ENCODE measurements around the gene TRMT11. TPM values are rescaled to one million over a fixed set of nuclear protein-coding genes. Genes with fewer than 3 reads are reported as not detected.
"Not testable (repeated sequence)": the region's sequence is repeated elsewhere in the genome, so short reads cannot be mapped to it uniquely, and the experiment has no call there.

TRMT11 gene
- total RNA-seq, 1 donor from 2014 or later = 27.9 TPM

GRCh38 chr6:125949069-125949468 lies 37.3 kb upstream of the TRMT11 start:
- Mint-ChIP-seq H3K4me3 (no peak overlapping the region), H3K27ac (no peak overlapping the region), H3K4me1 (ENCODE audit: low read depth) (peaks cover 12% of the 10 kb centered on the region), H3K27me3 (ENCODE audit: insufficient read depth) (peaks cover 1% of the 10 kb centered on the region), H3K9me3 (no peaks in the 10 kb centered on the region), H3K36me3 (ENCODE audit: low read depth) (no peaks in the 10 kb centered on the region)
- intact Hi-C loops (cut with micrococcal nuclease) = no loop called here
- no peak for DNase-seq (ENCODE audit: low spot score)

GRCh38 chr6:125950293-125950692 lies 36.0 kb upstream of the TRMT11 start:
- no peak overlapping the region for H3K4me3 Mint-ChIP-seq
- DNase-seq (ENCODE audit: low spot score) = no peak
- peaks cover 1% of the 10 kb centered on the region for H3K27me3 Mint-ChIP-seq (ENCODE audit: insufficient read depth)
- intact Hi-C loops (cut with micrococcal nuclease) = no loop called here
- no peaks in the 10 kb centered on the region for H3K36me3 Mint-ChIP-seq (ENCODE audit: low read depth)
- H3K9me3 Mint-ChIP-seq = no peaks in the 10 kb centered on the region
- peaks cover 7% of the 10 kb centered on the region for H3K4me1 Mint-ChIP-seq (ENCODE audit: low read depth)
- H3K27ac Mint-ChIP-seq = no peak overlapping the region

- H3K4me1 Mint-ChIP-seq (ENCODE audit: low read depth); DNase-seq (ENCODE audit: low spot score); intact Hi-C loops (cut with micrococcal nuclease); H3K36me3 Mint-ChIP-seq (ENCODE audit: low read depth); H3K9me3 Mint-ChIP-seq; H3K27me3 Mint-ChIP-seq (ENCODE audit: insufficient read depth); H3K4me3 Mint-ChIP-seq; H3K27ac Mint-ChIP-seq: not testable (repeated sequence)
Measured at GRCh38 chr6:125950716-125951115, 35.6 kb upstream of the TRMT11 start.

- intact Hi-C loops (cut with micrococcal nuclease) = no loop called here
- Mint-ChIP-seq H3K9me3 (no peaks in the 10 kb centered on the region), H3K27ac (no peak overlapping the region), H3K27me3 (ENCODE audit: insufficient read depth) (peaks cover 1% of the 10 kb centered on the region), H3K36me3 (ENCODE audit: low read depth) (no peaks in the 10 kb centered on the region), H3K4me1 (ENCODE audit: low read depth) (peaks cover 7% of the 10 kb centered on the region), H3K4me3 (no peak overlapping the region)
- DNase-seq (ENCODE audit: low spot score) = no peak
Measured at GRCh38 chr6:125951323-125951722, 35.0 kb upstream of the TRMT11 start.

- intact Hi-C loops (cut with micrococcal nuclease) = no loop called here
- peaks cover 5% of the 10 kb centered on the region for H3K4me1 Mint-ChIP-seq (ENCODE audit: low read depth)
- DNase-seq (ENCODE audit: low spot score) = no peak
- H3K36me3 Mint-ChIP-seq (ENCODE audit: low read depth) = no peaks in the 10 kb centered on the region
- H3K27ac Mint-ChIP-seq = no peak overlapping the region
- H3K27me3 Mint-ChIP-seq (ENCODE audit: insufficient read depth) = peaks cover 1% of the 10 kb centered on the region
- no peaks in the 10 kb centered on the region for H3K9me3 Mint-ChIP-seq
- no peak overlapping the region for H3K4me3 Mint-ChIP-seq
Measured at GRCh38 chr6:125952764-125953501, 33.4 kb upstream of the TRMT11 start.

- Mint-ChIP-seq H3K27me3 (ENCODE audit: insufficient read depth) (peaks cover 1% of the 10 kb centered on the region), H3K4me1 (ENCODE audit: low read depth) (peaks cover 5% of the 10 kb centered on the region), H3K4me3 (no peak overlapping the region), H3K9me3 (no peaks in the 10 kb centered on the region), H3K27ac (no peak overlapping the region), H3K36me3 (ENCODE audit: low read depth) (no peaks in the 10 kb centered on the region)
- DNase-seq (ENCODE audit: low spot score) = no peak
- intact Hi-C loops (cut with micrococcal nuclease) = no loop called here
Measured at GRCh38 chr6:125953502-125953875, 32.9 kb upstream of the TRMT11 start.

- Mint-ChIP-seq H3K36me3 (ENCODE audit: low read depth) (no peaks in the 10 kb centered on the region), H3K4me3 (no peak overlapping the region), H3K4me1 (ENCODE audit: low read depth) (peaks cover 5% of the 10 kb centered on the region), H3K9me3 (no peaks in the 10 kb centered on the region), H3K27me3 (ENCODE audit: insufficient read depth) (peaks cover under 1% of the 10 kb centered on the region), H3K27ac (no peak overlapping the region)
- intact Hi-C loops (cut with micrococcal nuclease) = loop anchor here (5.0 kb wide), 1 partner anchor 643 kb away; no protein-coding TSS in a partner anchor
- no peak for DNase-seq (ENCODE audit: low spot score)
Measured at GRCh38 chr6:125954735-125955339, 31.5 kb upstream of the TRMT11 start.

- Mint-ChIP-seq H3K36me3 (ENCODE audit: low read depth) (no peaks in the 10 kb centered on the region), H3K27me3 (ENCODE audit: insufficient read depth) (no peaks in the 10 kb centered on the region), H3K27ac (peak overlapping the region; percentile 32), H3K4me3 (no peak overlapping the region), H3K4me1 (ENCODE audit: low read depth) (peaks cover 5% of the 10 kb centered on the region), H3K9me3 (no peaks in the 10 kb centered on the region)
- intact Hi-C loops (cut with micrococcal nuclease) = loop anchor here (1.0 to 5.0 kb wide), 10 partner anchors 18 to 644 kb away; partner anchors contain the start of genes HEY2 and TRMT11
- no peak for DNase-seq (ENCODE audit: low spot score)
Measured at GRCh38 chr6:125955973-125956372, 30.4 kb upstream of the TRMT11 start.

- Mint-ChIP-seq H3K27ac (peak within 1 kb of the TSS; percentile 72), H3K4me3 (no peak within 1 kb of the TSS), H3K9me3 (no peaks in the 10 kb centered on the region), H3K27me3 (ENCODE audit: insufficient read depth) (no peaks in the 10 kb centered on the region), H3K4me1 (ENCODE audit: low read depth) (peaks cover 5% of the 10 kb centered on the region), H3K36me3 (ENCODE audit: low read depth) (no peaks in the 10 kb centered on the region)
- DNase-seq (ENCODE audit: low spot score) = peak; percentile 96
- intact Hi-C loops (cut with micrococcal nuclease) = loop anchor here (1.0 to 5.0 kb wide), 11 partner anchors 18 to 644 kb away; partner anchors contain the start of genes HEY2 and TRMT11
Measured at GRCh38 chr6:125956506-125957390, 29.6 kb upstream of the TRMT11 start, which contains the start of gene HINT3. Gene HINT3, plus strand, starts transcription at chr6:125956770. Its CDS starts 208 bp downstream, at chr6:125956978.

GRCh38 chr6:125957391-125957693 lies 29.0 kb upstream of the TRMT11 start:
- no peak overlapping the region for H3K27ac Mint-ChIP-seq
- no peak for DNase-seq (ENCODE audit: low spot score)
- intact Hi-C loops (cut with micrococcal nuclease) = loop anchor here (1.0 to 5.0 kb wide), 2 partner anchors 47 to 645 kb away; no protein-coding TSS in a partner anchor

GRCh38 chr6:125957845-125958244 lies 28.5 kb upstream of the TRMT11 start:
- no peak for DNase-seq (ENCODE audit: low spot score)
- Mint-ChIP-seq H3K4me1 (ENCODE audit: low read depth) (peaks cover 5% of the 10 kb centered on the region), H3K36me3 (ENCODE audit: low read depth) (no peaks in the 10 kb centered on the region), H3K27me3 (ENCODE audit: insufficient read depth) (no peaks in the 10 kb centered on the region), H3K4me3 (no peak overlapping the region), H3K9me3 (no peaks in the 10 kb centered on the region), H3K27ac (no peak overlapping the region)
- intact Hi-C loops (cut with micrococcal nuclease) = loop anchor here (1.0 to 5.0 kb wide), 2 partner anchors 48 to 646 kb away; no protein-coding TSS in a partner anchor

More at GRCh38 chr6:125957391-125957693, 29.0 kb upstream of the TRMT11 start:
- H3K36me3 Mint-ChIP-seq (ENCODE audit: low read depth) = no peaks in the 10 kb centered on the region
- H3K4me1 Mint-ChIP-seq (ENCODE audit: low read depth) = peaks cover 5% of the 10 kb centered on the region
- no peaks in the 10 kb centered on the region for H3K9me3 Mint-ChIP-seq
- no peak overlapping the region for H3K4me3 Mint-ChIP-seq
- H3K27me3 Mint-ChIP-seq (ENCODE audit: insufficient read depth) = no peaks in the 10 kb centered on the region

GRCh38 chr6:125959041-125959440 lies 27.3 kb upstream of the TRMT11 start:
- no peaks in the 10 kb centered on the region for H3K27me3 Mint-ChIP-seq (ENCODE audit: insufficient read depth)
- H3K9me3 Mint-ChIP-seq = no peaks in the 10 kb centered on the region
- H3K36me3 Mint-ChIP-seq (ENCODE audit: low read depth) = no peaks in the 10 kb centered on the region
- H3K4me1 Mint-ChIP-seq (ENCODE audit: low read depth) = peaks cover 5% of the 10 kb centered on the region
- no peak for DNase-seq (ENCODE audit: low spot score)
- intact Hi-C loops (cut with micrococcal nuclease) = loop anchor here (5.0 kb wide), 1 partner anchor 647 kb away; no protein-coding TSS in a partner anchor
- H3K4me3 Mint-ChIP-seq = no peak overlapping the region
- no peak overlapping the region for H3K27ac Mint-ChIP-seq
